Esophagus squamous epithelium (tissue), 5 donors: ENCODE results near the gene NOXA1. TPM values are rescaled to one million over a fixed set of nuclear protein-coding genes. Genes with fewer than 3 reads are reported as not detected.
A peak's percentile ranks its signal among the peaks of the same experiment; 100 is the strongest.

Experiments
- DNase-seq: peaks from one replicate; lab custom pipeline; 2025; lab: John Stamatoyannopoulos, UW
- H3K27ac ChIP-seq, 4 donors: fragments of 200-600 bp; sonication (generic); one replicate each; pipeline ENCODE4 v1.5.1; 2016 to 2019; ENCODE audit warnings: mild to moderate bottlenecking in 1 of 4
- H3K27me3 ChIP-seq, 4 donors: fragments of 200-600 bp; sonication (generic); 1 replicate in 3 of 4; 2 replicates in 1 of 4; pipeline versions ENCODE4 v1.5.1 to v1.6.0; 2017 to 2021; ENCODE audit warnings: antibody characterized with exemption in 1 of 4
- H3K36me3 ChIP-seq, 3 donors: fragments of 200-600 bp; sonication (generic); one replicate each; pipeline ENCODE4 v1.5.1; 2016 to 2019
- H3K4me1 ChIP-seq, 3 donors: fragments of 200-600 bp; sonication (generic); one replicate each; pipeline ENCODE4 v1.5.1; 2017 to 2019
- H3K4me3 ChIP-seq, 4 donors: fragments of 200-600 bp; sonication (generic); 1 replicate in 3 of 4; 2 replicates in 1 of 4; pipeline ENCODE4 v1.5.1; 2016 to 2019; ENCODE audit warnings: mild to moderate bottlenecking in 2 of 4, moderate library complexity in 1 of 4
- H3K9me3 ChIP-seq, 3 donors: fragments of 200-600 bp; sonication (generic); one replicate each; pipeline ENCODE4 v1.5.1; 2016 to 2019
- POLR2A ChIP-seq, 4 donors: fragments of 450-650 bp; IDR thresholded peaks; one replicate each; pipeline ENCODE4 v1.6.1; 2017; ENCODE audit warnings: antibody characterized with exemption in 4 of 4, mild to moderate bottlenecking in 4 of 4, moderate library complexity in 3 of 4
- WGBS, 2 donors: methylation state at CpG; one replicate each; pipeline ENCODE4 v1.1.5; 2018; 5-methylcytosine and 5-hydroxymethylcytosine counted together
- intact Hi-C: fragments of 100-400 bp; cut with DNase I; formaldehyde crosslinking; loops from one replicate; pipeline ENCODE4 v1.15.0; 2022
- total RNA-seq, 4 donors: library from RNA; depleted of rRNA; stranded (reverse); fragments of >200 nt; gene quantifications; one replicate each; pipeline ENCODE4 v1.1.0, GENCODE V29; 2016
- TF ChIP-seq, protein P1 (sequence below), 6 experiments: fragments of 450-650 bp in 4 of 6; fragments of 200-600 bp in 2 of 6; sonication (generic) in 2 of 6; IDR thresholded peaks; one replicate each; pipeline ENCODE4 v1.5.1; 2016 to 2019; ENCODE audit warnings: antibody characterized with exemption in 6 of 6, mild to moderate bottlenecking in 4 of 6, moderate library complexity in 4 of 6
- donor health status: DM: yes; HTN: yes; CAD: no.

NOXA1 gene
- total RNA-seq, 4 donors from 2014 or later: 2.1 to 7.4 (median 4.8) TPM

DNA sequence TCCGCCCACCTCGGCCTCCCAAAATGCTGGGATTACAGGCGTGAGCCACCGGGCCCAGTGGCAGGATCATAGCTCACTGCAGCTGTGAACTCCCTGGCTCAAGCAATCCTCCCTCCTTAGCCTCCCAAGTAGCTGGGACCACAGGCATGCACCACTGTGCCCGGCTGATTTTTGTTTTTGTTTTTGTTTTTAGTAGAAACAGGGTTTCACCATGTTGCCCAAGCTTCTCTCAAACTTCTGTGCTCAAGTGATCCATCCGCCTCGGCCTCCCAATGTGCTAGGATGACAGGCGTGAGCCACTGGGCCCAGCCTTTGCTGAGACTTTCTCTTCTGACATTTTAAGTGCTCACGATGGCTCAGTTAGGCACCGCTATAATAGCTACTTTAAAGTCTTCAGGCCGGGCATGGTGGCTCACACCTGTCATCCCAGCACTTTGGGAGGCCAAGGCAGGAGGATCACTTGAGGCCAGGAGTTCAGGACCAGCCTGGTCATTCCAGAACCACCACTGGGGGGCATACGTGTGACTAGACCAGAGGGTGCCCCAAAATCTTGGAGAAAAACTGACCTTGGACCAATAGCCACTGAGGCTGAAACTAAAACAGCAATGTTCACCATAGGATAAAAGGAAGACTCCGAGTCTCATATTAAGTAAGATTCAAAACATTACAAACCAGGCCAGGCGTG lies 21.1 kb downstream of the NOXA1 start:
- DNase-seq: no peak
- Histone ChIP-seq H3K4me1 (peaks cover 8 to 28% (median 16%) of the 10 kb centered on the region in 3 donors), H3K4me3 (no peak overlapping the region), H3K27me3 (peaks cover 0 to 57% (median 2%) of the 10 kb centered on the region in 4 donors), H3K9me3 (no peaks in the 10 kb centered on the region), H3K36me3 (peaks cover 0 to 11% (median 0%) of the 10 kb centered on the region in 3 donors), H3K27ac (no peak overlapping the region)
- no peak for TF ChIP-seq POLR2A (IDR thresholded peaks at IDR 0.05)
- TF ChIP-seq, protein P1, sequence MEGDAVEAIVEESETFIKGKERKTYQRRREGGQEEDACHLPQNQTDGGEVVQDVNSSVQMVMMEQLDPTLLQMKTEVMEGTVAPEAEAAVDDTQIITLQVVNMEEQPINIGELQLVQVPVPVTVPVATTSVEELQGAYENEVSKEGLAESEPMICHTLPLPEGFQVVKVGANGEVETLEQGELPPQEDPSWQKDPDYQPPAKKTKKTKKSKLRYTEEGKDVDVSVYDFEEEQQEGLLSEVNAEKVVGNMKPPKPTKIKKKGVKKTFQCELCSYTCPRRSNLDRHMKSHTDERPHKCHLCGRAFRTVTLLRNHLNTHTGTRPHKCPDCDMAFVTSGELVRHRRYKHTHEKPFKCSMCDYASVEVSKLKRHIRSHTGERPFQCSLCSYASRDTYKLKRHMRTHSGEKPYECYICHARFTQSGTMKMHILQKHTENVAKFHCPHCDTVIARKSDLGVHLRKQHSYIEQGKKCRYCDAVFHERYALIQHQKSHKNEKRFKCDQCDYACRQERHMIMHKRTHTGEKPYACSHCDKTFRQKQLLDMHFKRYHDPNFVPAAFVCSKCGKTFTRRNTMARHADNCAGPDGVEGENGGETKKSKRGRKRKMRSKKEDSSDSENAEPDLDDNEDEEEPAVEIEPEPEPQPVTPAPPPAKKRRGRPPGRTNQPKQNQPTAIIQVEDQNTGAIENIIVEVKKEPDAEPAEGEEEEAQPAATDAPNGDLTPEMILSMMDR (IDR thresholded peaks at IDR 0.05): no peak
- intact Hi-C loops: no loop called here
- 89 to 90% methylated on average over 7 to 10 of the region's 14 CpGs for WGBS, 2 donors

DNA sequence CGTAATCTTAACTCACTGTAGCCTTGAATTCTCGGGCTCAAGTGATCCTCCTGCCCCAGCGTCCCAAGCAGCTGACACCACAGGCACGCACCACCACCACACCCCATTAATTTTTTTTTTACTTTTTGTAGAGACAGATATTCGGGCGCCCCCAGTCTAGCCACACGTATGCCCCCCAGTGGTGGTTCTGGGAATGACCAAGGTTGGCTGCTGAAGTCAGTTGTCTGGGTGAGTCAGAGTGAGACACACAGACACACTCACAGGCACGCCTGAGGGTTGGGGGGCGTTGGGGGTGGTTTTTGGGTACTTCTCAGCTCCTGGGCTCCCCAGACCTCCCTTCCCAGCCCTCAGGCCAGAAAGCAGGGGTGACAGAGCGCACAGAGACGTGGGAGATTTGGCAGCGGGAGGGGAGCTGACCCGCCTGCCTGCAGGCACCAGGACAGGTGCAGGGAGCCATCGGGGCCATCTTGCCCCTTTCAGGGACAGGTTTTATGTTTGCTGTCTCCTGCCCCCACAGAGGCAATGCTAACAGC lies 22.1 kb downstream of the NOXA1 start:
- Histone ChIP-seq H3K27me3 (peaks cover 0 to 53% (median 2%) of the 10 kb centered on the region in 4 donors), H3K4me3 (no peak overlapping the region), H3K9me3 (no peaks in the 10 kb centered on the region), H3K4me1 (peaks cover 8 to 28% (median 16%) of the 10 kb centered on the region in 3 donors), H3K27ac (no peak overlapping the region), H3K36me3 (peaks cover 0 to 20% (median 0%) of the 10 kb centered on the region in 3 donors)
- WGBS, 2 donors: 3 to 6% methylated on average over 5 to 8 of the region's 14 CpGs
- TF ChIP-seq POLR2A (IDR thresholded peaks at IDR 0.05): no peak
- TF ChIP-seq, protein P1 (IDR thresholded peaks at IDR 0.05): peak; percentile 81 to 89 (median 86)
- intact Hi-C loops: no loop called here
- no peak for DNase-seq

DNA sequence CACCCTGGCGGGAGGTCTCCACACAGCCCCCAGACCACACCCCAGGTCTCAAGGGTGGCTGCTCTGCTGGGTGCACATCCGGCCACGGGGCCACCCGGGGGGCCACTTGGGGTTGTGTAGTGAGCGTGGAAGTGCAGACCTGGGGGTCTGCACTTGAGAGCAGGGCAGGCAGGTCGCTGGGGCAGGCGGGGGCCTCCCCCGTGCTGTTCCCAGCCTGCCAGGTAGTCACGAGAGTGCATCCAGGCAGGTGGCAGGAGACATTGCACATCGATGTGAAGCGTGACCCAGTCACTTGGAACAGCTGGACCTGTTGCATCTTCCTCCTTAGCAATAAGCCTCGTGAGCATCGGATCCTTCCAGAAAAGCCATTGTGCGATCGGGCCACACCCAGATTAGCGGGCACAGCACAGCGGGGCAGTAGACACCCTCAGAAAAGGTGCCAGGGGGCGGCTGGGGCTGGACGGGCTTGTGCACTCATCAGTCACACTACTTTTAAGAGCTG lies 22.8 kb downstream of the NOXA1 start:
- H3K4me1 ChIP-seq: peaks cover 8 to 28% (median 16%) of the 10 kb centered on the region in 3 donors
- DNase-seq: no peak
- peaks cover 0 to 53% (median 2%) of the 10 kb centered on the region in 4 donors for H3K27me3 ChIP-seq
- intact Hi-C loops: no loop called here
- H3K4me3 ChIP-seq: no peak overlapping the region
- no peak overlapping the region for H3K27ac ChIP-seq
- peaks cover 0 to 20% (median 0%) of the 10 kb centered on the region in 3 donors for H3K36me3 ChIP-seq
- WGBS, 2 donors: 23 to 40% methylated on average over 1 to 11 of the region's 19 CpGs
- TF ChIP-seq POLR2A (IDR thresholded peaks at IDR 0.05): no peak
- TF ChIP-seq, protein P1 (IDR thresholded peaks at IDR 0.05): no peak
- H3K9me3 ChIP-seq: no peaks in the 10 kb centered on the region

DNA sequence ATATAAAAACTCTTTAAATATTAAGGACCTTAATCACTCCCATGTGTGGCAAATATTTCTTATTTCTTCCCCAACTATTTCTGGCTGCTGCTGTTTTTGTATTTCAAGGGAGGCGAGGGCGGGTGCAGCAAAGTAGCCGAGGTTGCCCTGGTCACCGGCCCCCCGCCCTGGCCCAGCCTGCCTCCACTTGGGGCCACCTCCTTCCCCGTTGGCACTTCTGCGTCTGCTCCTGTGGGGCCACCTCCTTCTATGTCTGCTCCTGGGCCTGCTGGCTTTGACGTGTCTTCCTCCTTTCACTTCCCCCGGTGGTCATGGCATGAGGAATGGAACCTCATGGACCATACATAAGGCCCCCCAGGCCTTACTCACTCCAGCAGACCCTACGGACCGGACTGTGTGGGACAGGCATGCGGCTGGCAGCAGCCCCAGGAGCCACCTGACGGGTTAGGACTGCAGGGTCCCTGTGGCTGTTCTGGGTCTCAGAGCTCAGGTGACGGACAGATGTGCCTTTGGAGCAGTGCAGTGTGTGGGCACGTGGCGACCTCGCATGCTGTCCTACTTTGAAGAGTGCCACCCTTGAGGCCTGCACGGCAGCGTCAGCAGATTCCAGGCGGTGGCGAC lies 23.8 kb downstream of the NOXA1 start:
- Histone ChIP-seq H3K4me1 (peaks cover 2 to 18% (median 8%) of the 10 kb centered on the region in 3 donors), H3K9me3 (no peaks in the 10 kb centered on the region), H3K27me3 (peaks cover 0 to 43% (median 2%) of the 10 kb centered on the region in 4 donors), H3K27ac (no peak overlapping the region), H3K36me3 (peaks cover 0 to 20% (median 0%) of the 10 kb centered on the region in 3 donors), H3K4me3 (no peak overlapping the region)
- WGBS, 2 donors: 59 to 66% methylated on average over 16 to 17 of the region's 21 CpGs
- intact Hi-C loops: no loop called here
- TF ChIP-seq POLR2A (IDR thresholded peaks at IDR 0.05): no peak
- TF ChIP-seq, protein P1 (IDR thresholded peaks at IDR 0.05): no peak
- no peak for DNase-seq
